H4 (cell line): ENCODE measurements around the gene C15orf39. TPM values are rescaled to one million over a fixed set of nuclear protein-coding genes. Genes with fewer than 3 reads are reported as not detected.
"Not testable (repeated sequence)": the region's sequence is repeated elsewhere in the genome, so short reads cannot be mapped to it uniquely, and the experiment has no call there.

Experiments
- DNase-seq: peaks from one replicate; pipeline ENCODE4 v3.0.0-alpha.2; 2015; ENCODE audit warnings: low spot score
- total RNA-seq: library from RNA; depleted of rRNA; stranded (reverse); fragments of >200 nt; shearing (Covaris generic); gene quantifications from 2 replicates; pipeline ENCODE4 v1.2.3, GENCODE V29; 2014

C15orf39 gene
- total RNA-seq, 1 experiment from 2014 or later = 10.8 TPM

- no peak for DNase-seq
These were observed 10.6 kb downstream of the C15orf39 start for GRCh38 chr15:75212200-75212858.

- DNase-seq = no peak
These were observed 11.6 kb downstream of the C15orf39 start for GRCh38 chr15:75213212-75213767.

GRCh38 chr15:75213768-75214221 is 12.1 kb downstream of the C15orf39 start:
- no peak for DNase-seq

GRCh38 chr15:75214293-75215096 is 12.8 kb downstream of the C15orf39 start:
- DNase-seq = no peak

GRCh38 chr15:75215107-75216004 is 13.7 kb downstream of the C15orf39 start:
- no peak for DNase-seq

GRCh38 chr15:75217012-75217411 is 15.3 kb downstream of the C15orf39 start:
- DNase-seq = no peak

- not testable (repeated sequence) for DNase-seq
These were observed 15.9 kb downstream of the C15orf39 start for GRCh38 chr15:75217574-75217973.

GRCh38 chr15:75219507-75219929 is 17.8 kb downstream of the C15orf39 start:
- not testable (repeated sequence) for DNase-seq

- no peak for DNase-seq
These were observed 22.0 kb downstream of the C15orf39 start for GRCh38 chr15:75223688-75224087.

GRCh38 chr15:75224281-75224680 is 22.6 kb downstream of the C15orf39 start:
- no peak for DNase-seq

GRCh38 chr15:75225102-75225836 is 23.6 kb downstream of the C15orf39 start:
- DNase-seq = not testable (repeated sequence)

GRCh38 chr15:75225951-75226732 is 24.5 kb downstream of the C15orf39 start:
- DNase-seq = no peak

GRCh38 chr15:75227112-75227511 is 25.4 kb downstream of the C15orf39 start:
- DNase-seq = not testable (repeated sequence)

- no peak for DNase-seq
These were observed 26.1 kb downstream of the C15orf39 start for GRCh38 chr15:75227663-75228280.

- DNase-seq = no peak
These were observed 27.1 kb downstream of the C15orf39 start for GRCh38 chr15:75228787-75229186.

GRCh38 chr15:75229191-75230015 is 27.7 kb downstream of the C15orf39 start:
- no peak for DNase-seq

- DNase-seq = no peak
These were observed 28.3 kb downstream of the C15orf39 start for GRCh38 chr15:75230016-75230343.

GRCh38 chr15:75230551-75231371 is 29.1 kb downstream of the C15orf39 start:
- no peak for DNase-seq
